H9 (cell line): ENCODE results near the gene MPL. TPM values are rescaled to one million over a fixed set of nuclear protein-coding genes. Genes with fewer than 3 reads are reported as not detected.

Source experiments
- DNase-seq: peaks from one replicate; pipeline ENCODE4 v3.0.0-alpha.2; 2017
- H2AFZ ChIP-seq: one replicate; pipeline ENCODE4 v1.6.1; 2013; ENCODE audit warnings: mild to moderate bottlenecking, low read length, control low read depth, moderate library complexity
- H2AK5ac ChIP-seq: 2 replicates; pipeline ENCODE4 v1.6.1; 2013; ENCODE audit warnings: low read length, control low read depth, mixed read lengths; ENCODE audit not compliant: insufficient read length
- H2BK120ac ChIP-seq: one replicate; pipeline ENCODE4 v1.6.1; 2013; ENCODE audit warnings: low read depth, mild to moderate bottlenecking, low read length, control low read depth, inconsistent platforms; ENCODE audit not compliant: poor library complexity, severe bottlenecking
- H2BK12ac ChIP-seq: 2 replicates; pipeline ENCODE4 v1.6.1; 2013; ENCODE audit warnings: low read length, control low read depth, mixed read lengths, low read depth; ENCODE audit not compliant: insufficient read length
- H2BK15ac ChIP-seq: 2 replicates; pipeline ENCODE4 v1.6.1; 2013; ENCODE audit warnings: low read depth, low read length, control low read depth
- H2BK20ac ChIP-seq: one replicate; pipeline ENCODE4 v1.6.1; 2013; ENCODE audit warnings: low read depth, mild to moderate bottlenecking, low read length, control low read depth, inconsistent platforms; ENCODE audit not compliant: poor library complexity, severe bottlenecking
- H2BK5ac ChIP-seq: 2 replicates; pipeline ENCODE4 v1.6.1; 2013; ENCODE audit warnings: low read length, control low read depth, mixed read lengths; ENCODE audit not compliant: insufficient read length
- H3K14ac ChIP-seq: 2 replicates; pipeline ENCODE4 v1.6.1; 2013; ENCODE audit warnings: low read length, control low read depth; ENCODE audit not compliant: insufficient read depth
- H3K18ac ChIP-seq: 2 replicates; pipeline ENCODE4 v1.6.1; 2013; ENCODE audit warnings: low read depth, mild to moderate bottlenecking, mixed read lengths, low read length, control low read depth; ENCODE audit not compliant: insufficient read length
- H3K23ac ChIP-seq: 2 replicates; pipeline ENCODE4 v1.6.1; 2013; ENCODE audit warnings: low read length, control low read depth, mixed read lengths, low read depth; ENCODE audit not compliant: insufficient read length
- H3K23me2 ChIP-seq: 2 replicates; pipeline ENCODE4 v1.6.1; 2013; ENCODE audit warnings: low read depth, mild to moderate bottlenecking, mixed read lengths, low read length, control low read depth; ENCODE audit not compliant: insufficient read length, poor library complexity, severe bottlenecking
- H3K27ac ChIP-seq: 2 replicates; pipeline ENCODE4 v1.5.1; 2013; ENCODE audit warnings: low read length, control low read depth, mixed read lengths, low read depth; ENCODE audit not compliant: insufficient read length
- H3K27me3 ChIP-seq: 2 replicates; pipeline ENCODE4 v1.6.1; 2013; ENCODE audit warnings: low read length, control low read depth, inconsistent platforms; ENCODE audit not compliant: insufficient read depth
- H3K4ac ChIP-seq: 2 replicates; pipeline ENCODE4 v1.6.1; 2013; ENCODE audit warnings: low read depth, mild to moderate bottlenecking, control low read depth, inconsistent platforms, low read length, moderate library complexity
- H3K4me1 ChIP-seq: 2 replicates; pipeline ENCODE4 v1.6.1; 2013; ENCODE audit warnings: low read length, control low read depth, inconsistent platforms; ENCODE audit not compliant: insufficient read depth
- H3K4me2 ChIP-seq: 2 replicates; pipeline ENCODE4 v1.6.1; 2013; ENCODE audit warnings: low read length, control low read depth, mixed read lengths; ENCODE audit not compliant: insufficient read length, insufficient read depth
- H3K56ac ChIP-seq: 2 replicates; pipeline ENCODE4 v1.6.1; 2013; ENCODE audit warnings: low read depth, mild to moderate bottlenecking, mixed read lengths, low read length, control low read depth; ENCODE audit not compliant: insufficient read length
- H3K79me1 ChIP-seq: 2 replicates; pipeline ENCODE4 v1.6.1; 2013; ENCODE audit warnings: low read depth, mild to moderate bottlenecking, moderate library complexity, low read length, control low read depth, inconsistent platforms; ENCODE audit not compliant: insufficient read depth, poor library complexity, severe bottlenecking
- H3K79me2 ChIP-seq: 2 replicates; pipeline ENCODE4 v1.6.1; 2013; ENCODE audit warnings: low read length, control low read depth, inconsistent platforms; ENCODE audit not compliant: insufficient read depth
- H3K9ac ChIP-seq: 2 replicates; pipeline ENCODE4 v1.6.1; 2013; ENCODE audit warnings: low read length, control low read depth, mixed read lengths; ENCODE audit not compliant: insufficient read length; ENCODE audit errors: extremely low read depth
- H3K9me3 ChIP-seq: one replicate; pipeline ENCODE4 v1.6.1; 2013; ENCODE audit warnings: low read depth, low read length, inconsistent platforms; ENCODE audit not compliant: control insufficient read depth
- H3T11ph ChIP-seq: one replicate; pipeline ENCODE4 v1.6.1; 2013; ENCODE audit warnings: mild to moderate bottlenecking, low read length, control low read depth, inconsistent platforms
- H4K20me1 ChIP-seq: one replicate; pipeline ENCODE4 v1.6.1; 2013; ENCODE audit not compliant: control insufficient read depth, insufficient read length, insufficient read depth
- H4K5ac ChIP-seq: 2 replicates; pipeline ENCODE4 v1.6.1; 2013; ENCODE audit warnings: low read depth, mild to moderate bottlenecking, mixed read lengths, low read length, control low read depth; ENCODE audit not compliant: insufficient read length
- H4K8ac ChIP-seq: replicated peaks from 2 replicates; pipeline ENCODE4 v1.6.1; 2013; ENCODE audit warnings: low read length, control low read depth, mixed read lengths, low read depth; ENCODE audit not compliant: insufficient read length
- H4K91ac ChIP-seq: 2 replicates; pipeline ENCODE4 v1.6.1; 2013; ENCODE audit warnings: low read depth, mild to moderate bottlenecking, moderate library complexity, mixed read lengths, low read length, control low read depth; ENCODE audit not compliant: insufficient read length
- H3K27ac Mint-ChIP-seq, 3 experiments: 2 replicates in 2 of 3; 3 replicates in 1 of 3; pipeline ENCODE4 v1.8.0; 2020 to 2021; ENCODE audit warnings: mixed read lengths in 3 of 3, mild to moderate bottlenecking in 1 of 3, moderate library complexity in 1 of 3
- H3K27me3 Mint-ChIP-seq: 2 replicates; pipeline ENCODE4 v1.8.0; 2021; ENCODE audit warnings: low read depth, mild to moderate bottlenecking, moderate library complexity, mixed read lengths
- H3K36me3 Mint-ChIP-seq, 3 experiments: 2 replicates in 2 of 3; 3 replicates in 1 of 3; pipeline ENCODE4 v1.8.0; 2020 to 2021; ENCODE audit warnings: low read depth in 3 of 3, mixed read lengths in 3 of 3; ENCODE audit not compliant: insufficient read depth in 1 of 3
- H3K4me1 Mint-ChIP-seq, 2 experiments: 2 replicates each; pipeline ENCODE4 v1.8.0; 2020; ENCODE audit warnings: mixed read lengths in 2 of 2
- H3K4me3 Mint-ChIP-seq, 2 experiments: 2 replicates in 1 of 2; 3 replicates in 1 of 2; pipeline ENCODE4 v1.8.0; 2020 to 2021; ENCODE audit warnings: mild to moderate bottlenecking in 2 of 2, mixed read lengths in 2 of 2, moderate library complexity in 1 of 2
- H3K9me3 Mint-ChIP-seq, 2 experiments: 2 replicates in 1 of 2; 3 replicates in 1 of 2; pipeline ENCODE4 v1.8.0; 2020; ENCODE audit warnings: mild to moderate bottlenecking in 2 of 2, mixed read lengths in 2 of 2, moderate library complexity in 1 of 2
- WGBS: extraction: QIAGEN DNeasy Blood & Tissue Kit; methylation state at CpG from one replicate; pipeline ENCODE4 v1.1.7; 2013; ENCODE audit warnings: missing lambda C conversion rate, low lambda C conversion rate, mixed read lengths; ENCODE audit not compliant: insufficient read length; ENCODE audit errors: extremely low coverage; 5-methylcytosine and 5-hydroxymethylcytosine counted together
- total RNA-seq: library from RNA; stranded (reverse); gene quantifications from 2 replicates; pipeline ENCODE4 v1.2.1, GENCODE V29; 2021
- TF ChIP-seq, protein P1 (sequence below): fragments of 200-600 bp; sonication (generic); conservative IDR thresholded peaks from 3 replicates; pipeline ENCODE4 v1.8.0; 2021; ENCODE audit warnings: antibody characterized with exemption, mild to moderate bottlenecking

Gene MPL
- total RNA-seq, 1 experiment from 2014 or later: not detected

DNA sequence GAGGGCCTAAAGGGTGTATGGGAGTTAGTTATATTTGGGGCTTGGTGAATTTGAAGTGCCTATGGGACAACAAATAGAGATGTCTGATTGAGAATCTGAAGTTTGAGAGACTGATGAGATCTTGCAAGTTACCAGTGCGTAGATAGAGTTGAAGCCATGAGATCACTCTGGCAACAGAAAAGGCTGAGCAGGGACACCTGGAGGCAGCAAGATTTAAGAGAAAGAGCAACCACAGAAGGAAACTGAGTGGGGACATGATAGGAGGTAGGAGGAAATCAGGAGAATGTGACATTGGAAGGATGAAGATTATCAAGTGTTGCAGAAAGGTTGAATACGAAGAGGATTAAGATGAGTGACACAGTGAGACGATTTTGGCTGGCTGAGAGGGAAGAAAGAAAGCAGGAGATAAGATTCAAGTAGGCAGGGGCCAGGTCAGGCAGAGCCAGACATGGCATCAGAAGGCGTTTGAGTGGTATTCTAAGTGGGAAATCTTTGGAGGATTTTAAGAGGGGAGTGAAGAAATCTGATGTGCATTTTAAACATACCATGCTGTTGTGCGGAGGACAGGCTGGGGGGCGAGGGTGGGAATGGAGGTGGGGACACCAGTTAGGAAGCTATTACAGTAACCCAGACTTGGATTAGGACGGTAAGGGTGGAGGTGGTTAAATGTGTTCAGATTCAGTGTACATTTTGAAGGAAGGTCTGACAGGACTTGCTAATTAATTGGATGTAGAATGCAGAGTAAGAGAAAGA, 3.0 kb upstream of the MPL start:
- 100% methylated on average over 1 of the region's 7 CpGs for WGBS
- no peak overlapping the region for H4K5ac ChIP-seq
- H3K14ac ChIP-seq: no peak overlapping the region
- H3K79me2 ChIP-seq: no peaks in the 10 kb centered on the region
- H3K4ac ChIP-seq: no peak overlapping the region
- TF ChIP-seq, protein P1, sequence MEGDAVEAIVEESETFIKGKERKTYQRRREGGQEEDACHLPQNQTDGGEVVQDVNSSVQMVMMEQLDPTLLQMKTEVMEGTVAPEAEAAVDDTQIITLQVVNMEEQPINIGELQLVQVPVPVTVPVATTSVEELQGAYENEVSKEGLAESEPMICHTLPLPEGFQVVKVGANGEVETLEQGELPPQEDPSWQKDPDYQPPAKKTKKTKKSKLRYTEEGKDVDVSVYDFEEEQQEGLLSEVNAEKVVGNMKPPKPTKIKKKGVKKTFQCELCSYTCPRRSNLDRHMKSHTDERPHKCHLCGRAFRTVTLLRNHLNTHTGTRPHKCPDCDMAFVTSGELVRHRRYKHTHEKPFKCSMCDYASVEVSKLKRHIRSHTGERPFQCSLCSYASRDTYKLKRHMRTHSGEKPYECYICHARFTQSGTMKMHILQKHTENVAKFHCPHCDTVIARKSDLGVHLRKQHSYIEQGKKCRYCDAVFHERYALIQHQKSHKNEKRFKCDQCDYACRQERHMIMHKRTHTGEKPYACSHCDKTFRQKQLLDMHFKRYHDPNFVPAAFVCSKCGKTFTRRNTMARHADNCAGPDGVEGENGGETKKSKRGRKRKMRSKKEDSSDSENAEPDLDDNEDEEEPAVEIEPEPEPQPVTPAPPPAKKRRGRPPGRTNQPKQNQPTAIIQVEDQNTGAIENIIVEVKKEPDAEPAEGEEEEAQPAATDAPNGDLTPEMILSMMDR: no peak
- H3K23me2 ChIP-seq: no peaks in the 10 kb centered on the region
- Mint-ChIP-seq H3K9me3 (no peaks in the 10 kb centered on the region), H3K36me3 (no peaks in the 10 kb centered on the region), H3K27me3 (peaks cover 12% of the 10 kb centered on the region), H3K4me1 (peaks cover 12 to 21% of the 10 kb centered on the region in 2 experiments), H3K4me3 (no peak overlapping the region), H3K27ac (no peak overlapping the region)
- no peak overlapping the region for H3K18ac ChIP-seq
- no peaks in the 10 kb centered on the region for H3K79me1 ChIP-seq
- no peak overlapping the region for H3K27ac ChIP-seq
- no peak overlapping the region for H2BK120ac ChIP-seq
- H2BK20ac ChIP-seq: no peak overlapping the region
- no peaks in the 10 kb centered on the region for H3K9me3 ChIP-seq
- H2BK5ac ChIP-seq: no peak overlapping the region
- no peak overlapping the region for H2AK5ac ChIP-seq
- no peak overlapping the region for H2BK12ac ChIP-seq
- H3K23ac ChIP-seq: no peak overlapping the region
- H3T11ph ChIP-seq: no peak overlapping the region
- no peak overlapping the region for H4K91ac ChIP-seq
- no peak for DNase-seq
- H3K27me3 ChIP-seq: no peaks in the 10 kb centered on the region
- no peaks in the 10 kb centered on the region for H4K20me1 ChIP-seq
- H4K8ac ChIP-seq: no peak overlapping the region
- H3K4me1 ChIP-seq: no peaks in the 10 kb centered on the region
- H2AFZ ChIP-seq: no peak overlapping the region
- no peak overlapping the region for H3K56ac ChIP-seq
- no peak overlapping the region for H3K4me2 ChIP-seq
- no peak overlapping the region for H2BK15ac ChIP-seq
- H3K9ac ChIP-seq: no peak overlapping the region
